HEK293 (cell line): Measurements from ENCODE around the gene GPATCH4.

ENCODE experiments used
- BCL11A ChIP-seq: fragments of 450-650 bp; formaldehyde crosslinking; IDR thresholded peaks from 2 replicates; pipeline ENCODE4 v1.5.1; 2016; ENCODE audit warnings: low read depth, missing biosample characterization, missing genetic modification characterization
- GLI2 ChIP-seq: fragments of 450-650 bp; formaldehyde crosslinking; IDR thresholded peaks from 2 replicates; pipeline ENCODE4; 2017; ENCODE audit warnings: missing biosample characterization, missing genetic modification characterization, low read depth, borderline replicate concordance
- KLF1 ChIP-seq: fragments of 450-650 bp; formaldehyde crosslinking; IDR thresholded peaks from 2 replicates; pipeline ENCODE4 v1.5.1; 2016; ENCODE audit warnings: missing biosample characterization, missing genetic modification characterization
- MYNN ChIP-seq: fragments of 450-650 bp; formaldehyde crosslinking; IDR thresholded peaks from 2 replicates; pipeline ENCODE4 v1.5.1; 2016; ENCODE audit warnings: missing biosample characterization, missing genetic modification characterization, borderline replicate concordance
- SETDB1 ChIP-seq: IDR thresholded peaks from one replicate; pipeline ENCODE4 v1.6.1; 2017; ENCODE audit warnings: mild to moderate bottlenecking, low read length, moderate library complexity, mixed read lengths; ENCODE audit not compliant: insufficient read length
- ZBTB8A ChIP-seq: fragments of 450-650 bp; formaldehyde crosslinking; IDR thresholded peaks from 2 replicates; pipeline ENCODE4 v1.5.1; 2016; ENCODE audit warnings: missing biosample characterization, missing genetic modification characterization
- ZNF266 ChIP-seq: fragments of 450-650 bp; formaldehyde crosslinking; IDR thresholded peaks from 2 replicates; pipeline ENCODE4 v1.5.1; 2016; ENCODE audit warnings: missing biosample characterization, missing genetic modification characterization, low read depth
- ZNF274 ChIP-seq, 2 experiments: fragments of 200-500 bp in 1 of 2; fragments of 450-650 bp in 1 of 2; sonication (Bioruptor generic) in 1 of 2; formaldehyde crosslinking in 1 of 2; IDR thresholded peaks; 2 replicates each; pipeline versions ENCODE4 v1.5.1 to v1.6.1; 2014 to 2016; ENCODE audit warnings: borderline replicate concordance in 1 of 2, inconsistent platforms in 1 of 2, low read length in 1 of 2, missing biosample characterization in 1 of 2, missing genetic modification characterization in 1 of 2

DNA sequence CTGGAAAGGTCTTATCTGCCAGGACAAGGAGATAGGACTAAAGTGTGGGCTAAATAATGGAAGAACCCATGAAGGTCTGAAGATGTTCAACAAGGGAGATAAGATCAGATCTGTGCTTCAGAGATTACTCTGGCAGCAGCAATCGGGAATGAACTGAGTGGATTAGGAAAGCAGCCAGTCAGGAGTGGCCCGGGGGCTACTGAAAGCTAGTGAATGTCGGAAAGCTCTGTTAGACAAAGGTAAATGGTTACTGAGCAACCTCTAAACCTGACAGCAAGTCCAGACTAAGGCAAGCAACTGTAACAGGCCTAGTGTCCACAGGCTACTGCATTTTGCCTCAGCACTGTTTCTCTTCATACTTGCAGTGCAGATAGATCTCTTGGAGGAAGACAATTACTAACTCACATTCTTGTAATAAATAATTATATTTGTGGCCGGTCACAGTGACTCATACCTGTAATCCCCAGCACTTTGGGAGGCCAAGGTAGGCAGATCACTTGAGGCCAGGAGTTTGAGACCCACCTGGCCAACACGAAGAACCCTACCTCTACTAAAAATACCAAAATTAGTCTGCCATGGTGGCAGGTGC, 41.4 kb downstream of the GPATCH4 start:
- TF ChIP-seq ZNF274 (IDR thresholded peaks at IDR 0.05; ENCODE audit: low read length) (no peak), ZNF274 (tag by site-specific recombination; IDR thresholded peaks at IDR 0.05; ENCODE audit: borderline replicate concordance) (no peak), SETDB1 (no peak), ZBTB8A (tag by site-specific recombination) (no peak), MYNN (tag by site-specific recombination) (no peak), BCL11A (tag by site-specific recombination) (no peak), ZNF266 (tag by site-specific recombination) (no peak), GLI2 (tag by site-specific recombination) (no peak), KLF1 (no peak)
